Brain pericyte (primary cell): ENCODE measurements around the gene ZSCAN16.
"Not testable (repeated sequence)": the region's sequence is repeated elsewhere in the genome, so short reads cannot be mapped to it uniquely, and the experiment has no call there.

Source experiments
- DNase-seq: peaks from one replicate; pipeline ENCODE4 v3.0.0-alpha.2; 2012; ENCODE audit warnings: low read depth, low spot score

ZSCAN16 gene

GRCh38 chr6:28124350-28124970, at the start of gene ZSCAN16:
TSS of gene ZSCAN16 (plus strand) at chr6:28124609. CDS start at chr6:28125444, 835 bp downstream.
- DNase-seq, result peak; percentile 30

DNA sequence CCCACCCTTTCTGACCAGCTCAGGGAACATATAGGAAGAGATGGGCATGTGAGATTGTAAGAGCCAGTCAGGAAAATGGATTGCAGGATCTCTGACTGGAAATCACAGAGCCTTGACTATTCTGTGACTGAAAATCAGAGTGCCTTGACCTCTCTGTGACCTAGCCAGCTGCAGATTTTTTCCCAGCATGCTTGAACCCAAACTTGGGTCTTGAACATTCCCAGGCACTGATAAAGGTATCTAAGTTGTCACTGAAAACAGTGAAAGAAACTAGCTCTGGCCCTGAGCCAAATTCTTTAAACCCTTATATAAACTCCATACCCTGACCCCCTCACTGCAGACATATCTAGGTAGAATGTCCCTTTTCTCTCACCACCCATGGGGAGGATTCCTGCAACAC, 46.4 kb upstream of the ZSCAN16 start:
- no peak for DNase-seq

GRCh38 chr6:28078836-28079235, 45.6 kb upstream of the ZSCAN16 start:
- DNase-seq, result no peak

DNA sequence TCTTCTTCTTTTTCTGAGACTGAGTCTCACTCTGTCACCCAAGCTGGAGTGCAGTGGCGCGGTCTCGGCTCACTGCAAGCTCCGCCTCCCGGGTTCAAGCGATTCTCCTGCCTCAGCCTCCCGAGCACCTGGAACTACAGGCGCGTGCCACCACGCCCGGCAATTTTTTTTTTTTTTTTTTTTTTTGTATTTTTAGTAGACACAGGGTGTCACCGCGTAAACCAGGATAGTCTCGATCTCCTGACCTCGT, 44.1 kb upstream of the ZSCAN16 start, which contains the start of gene ZNF165:
Gene ZNF165, plus strand, starts transcription at position 188 of the 250 bp plus-strand sequence. CDS start 4,913 bp downstream, outside the sequence.
- DNase-seq, result not testable (repeated sequence)

DNA sequence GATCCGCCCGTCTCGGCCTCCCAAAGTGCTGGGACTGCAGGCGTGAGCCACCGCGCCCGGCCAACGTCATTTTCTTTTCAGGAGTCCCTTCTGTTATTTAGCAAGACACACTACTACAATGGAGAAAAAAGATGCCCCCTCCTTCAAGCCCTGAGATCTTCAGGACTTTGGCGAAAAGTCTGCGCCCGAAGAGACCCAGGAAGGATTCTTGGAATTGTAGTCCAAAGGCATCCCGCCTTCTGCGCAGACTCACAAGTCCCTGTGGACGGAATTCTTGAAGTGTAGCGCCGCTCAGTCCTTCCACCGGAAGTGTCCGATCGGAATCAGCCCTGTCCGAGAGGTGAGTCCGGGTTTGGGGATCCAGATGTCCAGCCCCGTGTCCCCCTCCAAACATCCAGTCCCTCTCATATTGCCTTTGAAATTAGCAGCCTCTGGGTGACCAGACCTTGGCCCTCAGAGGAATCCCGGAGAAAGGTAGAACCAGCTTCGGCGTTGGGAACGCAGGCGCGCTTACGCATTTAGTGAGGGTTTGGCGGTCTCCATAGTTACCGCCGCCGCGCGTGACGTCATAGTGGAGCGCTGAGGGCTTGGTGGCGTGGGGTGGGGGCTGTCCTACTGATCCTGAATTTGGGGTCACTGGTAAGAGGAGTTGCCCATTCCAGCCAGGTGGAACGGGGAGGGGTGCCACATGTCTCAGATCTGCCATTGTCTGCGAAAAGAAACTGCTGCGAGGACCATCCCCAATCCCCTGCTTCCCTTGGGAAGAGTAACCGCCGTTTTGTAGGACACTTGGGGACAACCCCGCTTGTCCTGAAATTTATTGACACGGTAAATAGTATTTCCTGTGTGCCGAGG, 43.6 kb upstream of the ZSCAN16 start:
- peak; percentile 95 for DNase-seq

GRCh38 chr6:28081486-28081751, 43.0 kb upstream of the ZSCAN16 start:
- no peak for DNase-seq

GRCh38 chr6:28082939-28083338, 41.5 kb upstream of the ZSCAN16 start:
- DNase-seq, result no peak

DNA sequence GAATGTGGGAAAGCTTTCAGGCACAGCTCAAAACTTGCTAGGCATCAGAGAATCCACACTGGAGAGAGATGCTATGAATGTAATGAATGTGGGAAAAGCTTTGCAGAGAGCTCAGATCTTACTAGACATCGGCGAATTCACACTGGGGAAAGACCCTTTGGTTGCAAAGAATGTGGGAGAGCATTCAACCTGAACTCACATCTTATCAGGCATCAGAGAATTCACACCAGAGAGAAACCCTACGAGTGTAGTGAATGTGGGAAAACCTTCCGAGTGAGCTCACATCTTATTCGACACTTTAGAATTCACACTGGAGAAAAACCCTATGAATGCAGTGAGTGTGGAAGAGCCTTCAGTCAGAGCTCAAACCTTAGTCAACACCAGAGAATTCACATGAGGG, 35.4 kb upstream of the ZSCAN16 start:
- DNase-seq, result no peak

DNA sequence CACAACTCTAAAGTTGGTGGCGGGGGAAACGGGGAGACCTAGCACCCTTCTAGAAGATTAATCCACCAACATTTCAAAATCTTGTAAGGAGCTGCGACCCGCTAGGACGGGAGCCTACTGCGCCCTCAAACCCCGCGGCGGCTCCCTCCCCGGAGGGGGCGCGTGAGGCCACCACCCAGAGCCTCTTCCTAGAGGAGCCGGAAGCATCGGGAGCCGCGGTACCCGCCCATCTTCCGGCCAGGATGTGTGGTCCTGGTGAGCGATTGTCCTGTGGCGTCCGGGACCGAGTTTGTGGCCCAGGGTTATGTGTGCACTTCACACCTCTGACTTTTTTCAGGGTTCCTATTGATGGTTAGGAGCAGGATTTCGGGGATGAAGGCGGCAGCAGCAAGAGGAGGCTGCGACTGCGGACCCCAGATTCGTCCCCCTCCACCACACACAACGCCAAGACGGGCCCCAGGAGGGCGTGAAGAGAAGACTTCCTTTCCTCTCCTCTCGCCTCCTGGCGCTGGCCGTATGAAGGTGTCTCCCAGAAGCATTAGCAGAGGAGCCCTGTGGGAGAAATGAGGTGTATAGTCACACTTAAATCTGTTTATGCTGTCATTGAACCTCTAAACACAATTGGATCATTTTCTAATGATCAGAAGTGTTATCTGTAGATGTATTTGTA, 33.4 kb upstream of the ZSCAN16 start:
- DNase-seq, result no peak

DNA sequence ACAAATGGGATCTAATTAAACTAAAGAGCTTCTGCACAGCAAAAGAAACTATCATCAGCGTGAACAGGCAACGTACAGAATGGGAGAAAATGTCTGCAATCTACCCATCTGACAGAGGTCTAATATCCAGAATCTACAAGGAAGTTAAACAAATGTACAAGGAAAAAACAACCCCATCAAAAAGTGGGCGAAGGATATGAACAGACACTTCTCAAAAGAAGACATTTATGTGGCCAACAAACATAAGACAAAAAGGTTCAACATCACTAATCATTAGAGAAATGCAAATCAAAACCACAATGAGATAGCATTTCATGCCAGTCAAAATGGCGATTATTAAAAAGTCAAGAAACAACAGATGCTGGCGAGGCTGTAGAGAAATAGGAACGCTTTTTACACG, 22.2 kb upstream of the ZSCAN16 start:
- DNase-seq, result not testable (repeated sequence)

DNA sequence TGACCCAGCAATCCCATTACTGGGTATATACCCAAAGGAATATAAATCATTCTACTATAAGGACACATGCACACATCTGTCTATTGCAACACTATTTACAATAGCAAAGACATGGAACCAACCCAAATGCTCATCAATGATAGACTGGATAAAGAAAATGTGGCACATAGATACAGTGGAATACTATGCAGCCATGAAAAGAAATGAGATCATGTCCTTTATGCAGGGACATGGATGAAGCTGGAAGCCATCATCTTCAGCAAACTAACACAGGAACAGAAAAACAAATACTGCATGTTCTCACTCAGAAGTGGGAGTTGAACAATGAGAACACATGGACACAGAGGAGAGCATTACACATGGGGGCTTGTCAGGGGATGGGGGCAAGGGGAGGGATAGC, 21.7 kb upstream of the ZSCAN16 start:
- DNase-seq, result not testable (repeated sequence)

DNA sequence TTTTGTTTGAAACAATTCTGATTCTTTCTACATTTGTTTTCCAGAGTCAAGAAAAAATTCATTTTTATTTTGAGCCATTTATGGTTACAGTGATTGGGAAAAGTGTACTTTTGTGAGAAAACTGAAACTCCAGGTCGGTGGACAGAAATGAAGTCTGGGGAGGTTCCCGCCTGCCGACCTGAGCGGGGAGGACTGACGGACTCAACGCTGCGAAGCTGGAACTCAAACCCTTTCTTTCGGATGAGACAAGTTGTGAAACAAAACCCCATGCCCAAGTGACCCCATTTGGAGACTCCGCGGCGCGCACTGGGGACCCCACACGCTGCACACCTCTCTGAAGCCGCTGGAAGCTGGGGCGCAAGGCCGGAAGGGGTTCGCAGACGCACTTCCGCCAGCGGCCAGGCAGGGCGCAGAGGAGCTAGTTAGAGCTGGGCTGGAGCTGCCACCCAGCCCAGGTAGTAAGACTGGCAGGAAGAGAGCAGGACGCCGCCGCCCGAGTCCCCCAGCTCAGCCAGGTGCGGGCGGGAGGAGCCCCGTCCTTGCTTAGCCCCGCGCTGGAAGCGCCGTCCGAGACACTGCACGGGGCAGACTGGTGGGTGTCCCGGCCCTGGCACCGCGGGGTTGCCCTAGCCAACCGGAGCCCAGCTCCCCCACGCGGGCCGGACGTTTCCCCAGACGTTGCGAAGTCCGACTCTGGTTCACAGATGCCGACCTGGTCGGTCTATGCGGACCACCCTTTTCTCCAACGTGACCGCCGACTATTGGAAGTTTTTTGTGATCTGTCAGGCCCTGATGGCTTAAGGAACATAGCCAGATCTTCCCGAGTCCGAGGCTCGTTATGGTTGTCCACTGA, 19.8 kb upstream of the ZSCAN16 start:
- peak; percentile 41 for DNase-seq

- no peak for DNase-seq
These were observed 19.2 kb upstream of the ZSCAN16 start for GRCh38 chr6:28105245-28105639.

GRCh38 chr6:28107506-28107905, 16.9 kb upstream of the ZSCAN16 start:
- DNase-seq, result no peak

DNA sequence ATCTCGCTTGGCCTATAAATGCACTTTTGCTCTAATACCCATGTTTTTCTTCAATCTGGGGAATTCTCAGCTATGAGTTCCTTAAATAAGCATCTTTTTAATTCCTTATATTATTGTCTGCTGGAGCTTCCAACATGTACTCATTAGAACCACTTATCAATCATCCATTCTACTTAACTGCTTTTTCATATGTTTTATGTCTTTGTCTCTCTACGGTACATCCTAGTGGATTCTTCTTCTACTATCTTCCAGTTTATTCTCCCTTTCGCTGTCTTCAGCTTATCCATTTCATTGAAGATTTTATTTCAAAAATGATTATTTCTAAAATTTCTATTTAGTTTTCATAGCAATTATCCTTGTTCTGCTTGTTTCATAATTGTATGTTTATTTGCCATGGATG, 12.4 kb upstream of the ZSCAN16 start:
- no peak for DNase-seq

- DNase-seq, result no peak
These were observed 8.6 kb upstream of the ZSCAN16 start for GRCh38 chr6:28115799-28116198.

- DNase-seq, result no peak
These were observed 6.9 kb upstream of the ZSCAN16 start for GRCh38 chr6:28117386-28118050.

- no peak for DNase-seq
These were observed 6.2 kb upstream of the ZSCAN16 start for GRCh38 chr6:28118217-28118616.

DNA sequence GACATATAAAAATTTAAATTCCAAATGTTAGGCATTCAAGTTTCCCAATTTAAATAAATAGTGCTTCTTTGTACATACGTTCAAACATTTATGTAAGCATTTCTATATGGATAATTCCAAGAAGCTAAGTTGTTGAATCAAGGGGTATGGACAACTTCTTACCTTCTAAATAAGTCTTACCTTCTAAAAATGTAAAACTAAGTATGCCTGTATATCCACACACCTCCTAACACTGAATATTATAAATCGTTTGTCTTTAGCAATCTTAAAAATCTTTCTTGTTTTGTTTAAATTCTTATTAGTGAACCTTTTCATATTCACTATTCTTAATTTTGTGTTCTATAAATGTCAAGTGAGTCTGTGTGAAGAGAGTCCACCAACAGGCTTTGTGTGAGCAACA, 2.5 kb upstream of the ZSCAN16 start:
- DNase-seq, result no peak

DNA sequence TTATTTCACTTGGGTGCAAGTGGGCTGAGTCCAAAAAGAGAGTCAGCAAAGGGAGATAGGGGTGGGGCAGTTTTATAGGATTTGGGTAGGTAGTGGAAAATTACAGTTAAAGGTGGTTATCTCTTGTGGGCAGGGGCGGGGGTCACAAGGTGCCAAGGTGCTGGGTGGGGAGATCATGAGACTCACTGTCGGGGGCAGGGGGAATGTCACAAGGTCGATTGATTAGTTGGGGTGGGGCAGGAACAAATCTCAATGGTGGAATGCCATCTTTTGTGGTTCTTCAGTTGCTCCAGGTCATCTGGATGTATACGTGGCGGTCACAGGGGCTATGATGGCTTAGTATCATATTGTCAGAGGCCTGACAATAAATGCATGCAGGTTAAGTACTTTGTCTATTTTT, 2.1 kb upstream of the ZSCAN16 start:
- DNase-seq, result not testable (repeated sequence)

DNA sequence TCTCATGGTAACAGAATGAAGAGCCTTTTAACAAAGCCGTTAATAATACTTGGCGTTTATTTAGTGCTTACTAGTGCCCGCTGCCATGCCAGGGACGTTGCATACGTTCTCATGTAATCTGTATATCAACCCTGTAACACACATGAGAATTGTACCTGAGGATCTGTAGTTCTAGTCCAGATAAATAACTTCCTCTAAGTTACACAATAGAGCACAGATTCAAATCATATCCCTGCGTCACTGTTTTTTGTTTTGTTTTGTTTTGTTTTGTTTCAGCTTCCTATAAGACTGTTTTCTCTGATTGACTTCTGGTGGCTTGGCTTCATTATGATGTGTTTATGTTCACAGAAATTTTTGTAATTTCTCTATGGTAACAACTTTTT, 553 bp downstream of the ZSCAN16 start:
- no peak for DNase-seq

- DNase-seq, result no peak
These were observed 992 bp downstream of the ZSCAN16 start for GRCh38 chr6:28125401-28125800.
